Ishikawa (cell line): ENCODE measurements around the gene ADD2.

Experiments used
- CEBPB ChIP-seq: IDR thresholded peaks from 2 replicates; pipeline ENCODE4 v1.6.1; 2012
- CREB1 ChIP-seq: IDR thresholded peaks from 2 replicates; pipeline ENCODE4 v1.6.1; 2012; ENCODE audit warnings: low read depth
- EGR1 ChIP-seq: IDR thresholded peaks from 2 replicates; pipeline ENCODE4 v1.6.1; 2012
- EP300 ChIP-seq: IDR thresholded peaks from 2 replicates; pipeline ENCODE4 v1.6.1; 2012; ENCODE audit warnings: borderline replicate concordance
- FOXM1 ChIP-seq: IDR thresholded peaks from 2 replicates; pipeline ENCODE4 v1.6.1; 2012; ENCODE audit warnings: low read depth, borderline replicate concordance
- NFIC ChIP-seq: IDR thresholded peaks from 2 replicates; pipeline ENCODE4 v1.6.1; 2012
- RAD21 ChIP-seq: IDR thresholded peaks from 2 replicates; pipeline ENCODE4 v1.6.1; 2012; ENCODE audit warnings: low read depth
- TAF1 ChIP-seq: IDR thresholded peaks from 2 replicates; pipeline ENCODE4 v1.6.1; 2012; ENCODE audit warnings: low read depth, mild to moderate bottlenecking
- TCF12 ChIP-seq: IDR thresholded peaks from 2 replicates; pipeline ENCODE4 v1.6.1; 2012; ENCODE audit warnings: low read depth
- TEAD4 ChIP-seq: IDR thresholded peaks from 2 replicates; pipeline ENCODE4 v1.6.1; 2012
- YY1 ChIP-seq: IDR thresholded peaks from 2 replicates; pipeline ENCODE4 v1.6.1; 2012; ENCODE audit warnings: low read depth
- ZBTB7A ChIP-seq: IDR thresholded peaks from 2 replicates; pipeline ENCODE4 v1.6.1; 2012; ENCODE audit warnings: low read depth
- TF ChIP-seq, protein P1 (sequence below): IDR thresholded peaks from 2 replicates; pipeline ENCODE4 v1.6.1; 2012; ENCODE audit warnings: low read depth, mild to moderate bottlenecking
- TF ChIP-seq, protein P2 (sequence below): IDR thresholded peaks from 2 replicates; pipeline ENCODE4 v1.6.1; 2012
- TF ChIP-seq, protein P3 (sequence below): IDR thresholded peaks from 2 replicates; pipeline ENCODE4 v1.6.1; 2012

The ADD2 gene

DNA sequence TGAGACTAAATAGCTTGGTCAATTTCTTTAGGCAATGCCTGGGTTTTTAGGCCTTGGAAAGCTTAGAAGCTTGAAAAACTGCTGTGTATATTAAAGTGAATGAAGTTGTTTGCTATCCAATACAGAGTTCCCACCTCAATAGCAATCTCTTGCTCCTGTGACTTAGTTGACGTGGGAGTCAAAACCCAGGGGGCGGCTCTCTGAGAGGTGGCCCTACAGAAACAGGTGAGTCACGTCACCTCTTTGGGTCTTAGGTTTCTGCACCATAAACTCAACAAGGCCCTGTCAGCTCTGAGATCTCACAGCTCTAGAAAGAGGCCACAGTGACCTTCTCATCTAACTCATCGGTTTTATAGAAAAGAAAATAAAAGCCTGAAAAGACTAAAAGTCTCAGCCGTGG lies 79.6 kb downstream of the ADD2 start:
- no peak for TF ChIP-seq FOXM1
- no peak for TF ChIP-seq EP300
- TF ChIP-seq TAF1, result no peak
- TF ChIP-seq RAD21, result no peak
- TF ChIP-seq, protein P1, sequence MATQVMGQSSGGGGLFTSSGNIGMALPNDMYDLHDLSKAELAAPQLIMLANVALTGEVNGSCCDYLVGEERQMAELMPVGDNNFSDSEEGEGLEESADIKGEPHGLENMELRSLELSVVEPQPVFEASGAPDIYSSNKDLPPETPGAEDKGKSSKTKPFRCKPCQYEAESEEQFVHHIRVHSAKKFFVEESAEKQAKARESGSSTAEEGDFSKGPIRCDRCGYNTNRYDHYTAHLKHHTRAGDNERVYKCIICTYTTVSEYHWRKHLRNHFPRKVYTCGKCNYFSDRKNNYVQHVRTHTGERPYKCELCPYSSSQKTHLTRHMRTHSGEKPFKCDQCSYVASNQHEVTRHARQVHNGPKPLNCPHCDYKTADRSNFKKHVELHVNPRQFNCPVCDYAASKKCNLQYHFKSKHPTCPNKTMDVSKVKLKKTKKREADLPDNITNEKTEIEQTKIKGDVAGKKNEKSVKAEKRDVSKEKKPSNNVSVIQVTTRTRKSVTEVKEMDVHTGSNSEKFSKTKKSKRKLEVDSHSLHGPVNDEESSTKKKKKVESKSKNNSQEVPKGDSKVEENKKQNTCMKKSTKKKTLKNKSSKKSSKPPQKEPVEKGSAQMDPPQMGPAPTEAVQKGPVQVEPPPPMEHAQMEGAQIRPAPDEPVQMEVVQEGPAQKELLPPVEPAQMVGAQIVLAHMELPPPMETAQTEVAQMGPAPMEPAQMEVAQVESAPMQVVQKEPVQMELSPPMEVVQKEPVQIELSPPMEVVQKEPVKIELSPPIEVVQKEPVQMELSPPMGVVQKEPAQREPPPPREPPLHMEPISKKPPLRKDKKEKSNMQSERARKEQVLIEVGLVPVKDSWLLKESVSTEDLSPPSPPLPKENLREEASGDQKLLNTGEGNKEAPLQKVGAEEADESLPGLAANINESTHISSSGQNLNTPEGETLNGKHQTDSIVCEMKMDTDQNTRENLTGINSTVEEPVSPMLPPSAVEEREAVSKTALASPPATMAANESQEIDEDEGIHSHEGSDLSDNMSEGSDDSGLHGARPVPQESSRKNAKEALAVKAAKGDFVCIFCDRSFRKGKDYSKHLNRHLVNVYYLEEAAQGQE, result no peak
- no peak for TF ChIP-seq CREB1
- no peak for TF ChIP-seq NFIC
- TF ChIP-seq CEBPB, result no peak
- no peak for TF ChIP-seq TEAD4
- no peak for TF ChIP-seq TCF12
- TF ChIP-seq, protein P2, sequence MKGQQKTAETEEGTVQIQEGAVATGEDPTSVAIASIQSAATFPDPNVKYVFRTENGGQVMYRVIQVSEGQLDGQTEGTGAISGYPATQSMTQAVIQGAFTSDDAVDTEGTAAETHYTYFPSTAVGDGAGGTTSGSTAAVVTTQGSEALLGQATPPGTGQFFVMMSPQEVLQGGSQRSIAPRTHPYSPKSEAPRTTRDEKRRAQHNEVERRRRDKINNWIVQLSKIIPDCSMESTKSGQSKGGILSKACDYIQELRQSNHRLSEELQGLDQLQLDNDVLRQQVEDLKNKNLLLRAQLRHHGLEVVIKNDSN, result no peak
- TF ChIP-seq, protein P3, sequence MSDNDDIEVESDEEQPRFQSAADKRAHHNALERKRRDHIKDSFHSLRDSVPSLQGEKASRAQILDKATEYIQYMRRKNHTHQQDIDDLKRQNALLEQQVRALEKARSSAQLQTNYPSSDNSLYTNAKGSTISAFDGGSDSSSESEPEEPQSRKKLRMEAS, result no peak
- TF ChIP-seq ZBTB7A, result no peak
- TF ChIP-seq YY1, result no peak

DNA sequence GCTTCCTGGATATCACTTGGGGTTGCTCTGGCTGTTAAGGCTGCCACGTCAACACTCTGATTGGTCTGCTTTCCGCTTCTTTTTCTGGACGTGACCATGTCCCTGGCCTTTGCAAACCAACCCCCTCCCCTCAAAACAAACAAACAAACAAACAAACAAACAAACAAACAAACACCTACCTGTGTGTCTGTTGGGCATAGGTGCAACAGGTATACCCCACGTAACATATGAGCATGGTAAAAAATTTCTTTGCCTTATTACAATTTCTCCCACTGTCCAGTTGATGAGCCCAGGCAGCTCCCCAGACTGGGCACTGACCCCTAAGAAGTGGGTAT lies 80.6 kb downstream of the ADD2 start:
- TF ChIP-seq ZBTB7A, result no peak
- TF ChIP-seq NFIC, result no peak

DNA sequence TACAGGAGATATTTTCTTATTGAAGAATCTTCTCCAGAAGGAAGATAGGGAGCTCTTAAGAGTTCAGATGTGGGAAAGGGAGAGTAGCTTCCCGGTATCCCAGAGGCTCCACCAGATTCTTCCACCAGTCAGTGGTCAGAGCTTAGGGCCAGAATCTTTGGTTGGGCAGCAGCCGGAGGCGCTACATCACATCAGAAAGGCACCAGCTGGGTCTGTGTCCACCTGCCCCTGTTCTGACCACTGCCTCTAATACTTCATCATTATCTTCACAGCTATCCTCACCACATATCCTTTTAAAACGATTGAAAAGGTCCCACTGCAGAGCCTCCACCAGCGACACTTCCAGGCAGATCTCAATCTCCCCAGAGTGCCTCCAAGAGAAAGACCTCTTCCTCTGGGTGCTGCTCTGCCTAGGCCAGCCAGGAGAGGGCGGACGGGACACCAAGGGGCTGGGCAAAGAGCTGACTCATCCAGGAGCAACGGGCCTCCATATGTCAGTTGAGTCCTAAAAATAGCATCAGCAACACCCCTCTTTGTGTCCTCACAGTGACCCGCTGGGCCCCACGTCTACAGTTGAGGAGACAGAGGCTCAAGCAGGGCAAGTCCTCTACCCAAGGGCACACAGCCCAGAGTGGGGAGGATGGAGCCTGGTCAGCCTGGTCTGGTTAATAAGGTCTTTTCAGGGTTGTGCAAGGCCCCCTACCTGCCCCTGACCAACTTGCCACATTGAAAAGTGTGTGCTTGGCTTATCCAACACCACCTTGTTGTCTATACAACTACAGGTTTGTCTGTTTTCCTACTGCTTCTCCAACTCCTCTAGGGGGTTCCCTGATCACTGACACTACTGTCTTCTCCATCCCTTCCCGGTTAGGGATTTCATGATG lies 81.2 kb downstream of the ADD2 start:
- TF ChIP-seq RAD21 (peak; percentile 47), EGR1 (no peak)

DNA sequence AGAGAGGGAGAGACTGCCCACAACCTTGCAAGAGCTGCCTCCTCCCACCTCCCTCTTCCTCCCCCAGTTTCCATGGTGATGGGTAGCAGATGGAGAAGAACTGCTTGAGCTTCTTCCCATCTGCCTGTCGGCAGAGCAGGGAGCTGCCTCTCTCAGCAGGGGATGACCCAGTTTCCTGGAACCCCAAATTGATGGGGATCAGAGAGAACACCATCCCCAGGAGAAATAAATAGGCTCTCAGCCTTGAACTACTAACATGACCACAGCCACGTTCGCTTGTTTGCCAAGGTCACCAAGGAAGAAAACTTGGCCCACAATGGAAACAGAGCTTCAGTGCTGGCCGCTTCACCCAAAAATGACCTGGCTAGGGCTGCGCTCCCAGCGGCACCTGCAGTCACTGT lies 82.2 kb downstream of the ADD2 start:
- TF ChIP-seq TCF12 (no peak), EGR1 (no peak), NFIC (no peak)

DNA sequence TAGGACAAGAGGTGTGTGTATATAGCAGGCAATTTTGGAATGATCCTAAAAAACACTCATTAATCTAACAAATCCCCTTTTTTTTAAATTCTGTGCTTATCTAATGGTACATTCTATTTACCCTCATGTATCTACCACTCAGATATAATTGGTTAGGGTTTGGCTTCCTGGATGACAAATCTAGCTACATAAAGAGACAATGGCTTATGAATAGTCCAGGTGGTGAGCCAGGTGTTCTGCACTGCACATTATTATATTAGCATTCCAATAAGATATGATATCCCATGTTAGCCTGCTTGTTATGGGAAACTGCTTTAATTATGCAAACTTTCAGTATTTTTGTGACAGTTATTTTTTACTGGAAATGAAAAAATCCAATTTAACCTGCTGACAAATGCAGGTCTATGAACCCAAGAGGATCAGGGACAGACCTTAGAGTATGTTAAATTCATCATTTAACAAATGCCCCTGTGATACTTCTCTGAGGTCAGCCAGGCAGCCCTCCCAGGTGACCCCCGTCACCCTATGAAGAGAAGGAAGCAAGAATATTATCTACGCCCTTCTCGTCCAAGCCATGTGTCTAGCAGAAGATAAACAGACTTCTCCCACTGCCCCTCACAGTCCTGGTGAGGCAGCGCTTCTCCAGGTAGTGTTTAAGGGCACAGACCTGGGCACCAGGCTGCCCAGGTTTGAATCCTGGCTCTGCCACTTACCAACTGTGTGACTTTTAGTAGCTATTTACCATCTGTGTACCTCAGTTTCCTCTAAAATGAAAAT lies 83.0 kb downstream of the ADD2 start:
- TF ChIP-seq CREB1 (no peak), RAD21 (no peak), CEBPB (no peak), FOXM1 (no peak), ZBTB7A (no peak), EP300 (no peak), TCF12 (no peak), YY1 (no peak), TEAD4 (no peak), TAF1 (no peak), EGR1 (no peak), NFIC (no peak)
- TF ChIP-seq, protein P3, result no peak
- TF ChIP-seq, protein P1, result no peak
- TF ChIP-seq, protein P2, result no peak

DNA sequence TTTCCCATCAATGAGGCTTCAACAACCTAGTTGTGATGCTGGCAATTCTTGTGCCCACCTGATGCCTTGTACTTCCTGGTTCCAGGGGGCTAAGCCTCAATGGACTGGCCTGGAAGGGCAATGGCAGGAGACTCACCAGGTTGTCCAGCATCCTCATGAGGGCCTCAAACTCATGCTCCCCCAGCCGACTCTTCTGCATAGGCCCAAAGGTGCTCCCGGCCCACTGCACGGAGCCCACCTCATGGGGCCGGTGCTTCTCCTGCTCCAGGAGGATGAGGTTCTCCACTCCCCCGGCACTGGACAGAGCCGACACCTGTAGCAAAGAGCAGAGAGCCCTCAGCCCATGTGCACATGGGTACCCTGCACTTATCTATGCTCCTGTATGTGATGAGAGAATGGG lies 84.5 kb downstream of the ADD2 start:
- no peak for TF ChIP-seq RAD21
